ENCODE results near the gene GJD3. TPM values are rescaled to one million over a fixed set of nuclear protein-coding genes. Genes with fewer than 3 reads are reported as not detected.

GJD3 gene
- total and polyA plus RNA-seq, 2 of the 4 experiments (the other 2 are of a cell fraction) = 0.10 TPM; not detected in 1

- no TSS peak for BruUV-seq (replicated peaks)
- dilution Hi-C loops (cut with HindIII; ENCODE audit: low sequenced_read_pairs, unreplicated experiment) (no loop called here), in situ Hi-C loops (cut with MboI; ENCODE audit: low sequenced_read_pairs) (no loop called here), intact Hi-C loops (cut with micrococcal nuclease) (no loop called here)
- Histone ChIP-seq H2AK9ac (replicated peaks; ENCODE audit: low read depth, low read length, poor library complexity) (no peak overlapping the region), H3K18ac (ENCODE audit: low read depth, low read length) (no peak overlapping the region), H3K23ac (ENCODE audit: low read depth, low read length) (0 out of 2 replicates have a peak overlapping the region, but pooled peaks have one; percentile 2), H3K27ac (ENCODE audit: insufficient read depth, low read length) (no peak overlapping the region), H3K79me1 (ENCODE audit: low read depth in 1 of 2, low read length in 2 of 2) (peaks cover 35% of the 10 kb centered on the region in 2 experiments), H2BK5ac (ENCODE audit: low read depth, low read length, poor library complexity, severe bottlenecking) (no peak overlapping the region), H4K8ac (ENCODE audit: low read depth in 2 of 2, low read length in 2 of 2) (no peak overlapping the region), H2BK20ac (ENCODE audit: low read depth, low read length) (no peak overlapping the region), H3K4me3 (ENCODE audit: insufficient read depth, low read depth, low read length) (no peak overlapping the region), H4K5ac (ENCODE audit: low read depth, low read length) (no peak overlapping the region; the same call in 1 of the 2 replicates), H3K27me3 (ENCODE audit: control insufficient read depth, insufficient read depth, low read length) (no peaks in the 10 kb centered on the region), H3K9ac (ENCODE audit: low read depth, low read length) (no peak overlapping the region), H3K9me1 (ENCODE audit: insufficient read depth, low read length) (no peaks in the 10 kb centered on the region), H2AFZ (replicated peaks; ENCODE audit: low read length, poor library complexity) (no peak overlapping the region), H4K91ac (ENCODE audit: insufficient read depth, low read depth, low read length) (no peak overlapping the region), H4K20me1 (ENCODE audit: insufficient read depth, low read length) (no peaks in the 10 kb centered on the region), H3K4ac (ENCODE audit: low read depth, low read length) (no peak overlapping the region), H3K56ac (ENCODE audit: extremely low read depth, insufficient read depth, low read length) (no peak overlapping the region), H3K4me2 (ENCODE audit: low read depth, low read length) (no peak overlapping the region), H3K9me3 (ENCODE audit: control insufficient read depth, insufficient read depth, low read length) (no peaks in the 10 kb centered on the region), H2BK120ac (ENCODE audit: low read depth, low read length) (no peak overlapping the region), H3K36me3 (ENCODE audit: control insufficient read depth, insufficient read depth, low read length) (peaks cover 7% of the 10 kb centered on the region; the same call in 1 of the 2 replicates), H3K14ac (replicated peaks; ENCODE audit: low read depth, low read length) (no peak overlapping the region), H2BK15ac (ENCODE audit: low read depth, low read length) (no peak overlapping the region), H3K4me1 (ENCODE audit: control insufficient read depth, insufficient read depth, low read length) (no peaks in the 10 kb centered on the region), H2AK5ac (ENCODE audit: low read depth, low read length) (no peak overlapping the region)
- ATAC-seq (ENCODE audit: low read depth) = no peak
- no peak for TF ChIP-seq POLR2A (IDR thresholded peaks at IDR 0.05; ENCODE audit: low read depth, low read length)
- TF ChIP-seq, protein P1, sequence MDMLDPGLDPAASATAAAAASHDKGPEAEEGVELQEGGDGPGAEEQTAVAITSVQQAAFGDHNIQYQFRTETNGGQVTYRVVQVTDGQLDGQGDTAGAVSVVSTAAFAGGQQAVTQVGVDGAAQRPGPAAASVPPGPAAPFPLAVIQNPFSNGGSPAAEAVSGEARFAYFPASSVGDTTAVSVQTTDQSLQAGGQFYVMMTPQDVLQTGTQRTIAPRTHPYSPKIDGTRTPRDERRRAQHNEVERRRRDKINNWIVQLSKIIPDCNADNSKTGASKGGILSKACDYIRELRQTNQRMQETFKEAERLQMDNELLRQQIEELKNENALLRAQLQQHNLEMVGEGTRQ (IDR thresholded peaks at IDR 0.05; ENCODE audit: low read depth, low read length) = no peak
- TF ChIP-seq BHLHE40 (IDR thresholded peaks at IDR 0.05; ENCODE audit: low read depth, low read length) = no peak
- TF ChIP-seq SMC3 (IDR thresholded peaks at IDR 0.05; ENCODE audit: low read depth, low read length) = no peak
- no peak for TF ChIP-seq RAD21 (IDR thresholded peaks at IDR 0.05; ENCODE audit: low read length)
- TF ChIP-seq NFE2L2 (IDR thresholded peaks at IDR 0.05; ENCODE audit: low read depth, low read length) = no peak
- TF ChIP-seq CTCF (conservative IDR thresholded peaks at IDR 0.05; ENCODE audit: low read depth, low read length) = no peak
- TF ChIP-seq MAZ (IDR thresholded peaks at IDR 0.05; ENCODE audit: borderline replicate concordance, low read depth, low read length) = no peak
- no peak for TF ChIP-seq CHD1 (IDR thresholded peaks at IDR 0.05; ENCODE audit: low read depth, low read length)
- no peak for TF ChIP-seq RCOR1 (IDR thresholded peaks at IDR 0.05; ENCODE audit: insufficient replicate concordance, low read length)
- no peak for TF ChIP-seq ELK1 (IDR thresholded peaks at IDR 0.05; ENCODE audit: borderline replicate concordance, low read depth, low read length)
- TF ChIP-seq FOS (IDR thresholded peaks at IDR 0.05; ENCODE audit: low read depth, low read length) = no peak
- no peak for TF ChIP-seq MAFK (IDR thresholded peaks at IDR 0.05; ENCODE audit: low read depth, low read length)
- no peak for TF ChIP-seq CEBPB (IDR thresholded peaks at IDR 0.05; ENCODE audit: low read depth, low read length)
- no peak for DNase-seq
- CTCF ChIA-PET = interaction anchor here (0.6 to 1.2 kb wide), 3 partner anchors 8 to 408 kb away, joined by 3 to 4 read pairs (median 3); no protein-coding TSS in a partner anchor
- WGBS, 2 experiments (ENCODE audit: extremely low coverage in 2 of 2, insufficient read length in 1 of 2) = no CpG with 5 or more reads among the region's 1 CpG
- POLR2A ChIA-PET (ENCODE audit: unreplicated experiment) = no interaction called here
Measured at GRCh38 chr17:40410082-40410481, 45.5 kb upstream of the GJD3 start.
